Stimulated activated naive CD4-positive, alpha-beta T cell (primary cell): ENCODE data around the gene PSMD14.
A peak's percentile ranks its signal among the peaks of the same experiment; 100 is the strongest.
"Not testable (repeated sequence)": the region's sequence is repeated elsewhere in the genome, so short reads cannot be mapped to it uniquely, and the experiment has no call there.

Experiments
- DNase-seq, 6 experiments: peaks; one replicate each; lab custom pipeline; 2025; lab: John Stamatoyannopoulos, UW

The PSMD14 gene

DNA sequence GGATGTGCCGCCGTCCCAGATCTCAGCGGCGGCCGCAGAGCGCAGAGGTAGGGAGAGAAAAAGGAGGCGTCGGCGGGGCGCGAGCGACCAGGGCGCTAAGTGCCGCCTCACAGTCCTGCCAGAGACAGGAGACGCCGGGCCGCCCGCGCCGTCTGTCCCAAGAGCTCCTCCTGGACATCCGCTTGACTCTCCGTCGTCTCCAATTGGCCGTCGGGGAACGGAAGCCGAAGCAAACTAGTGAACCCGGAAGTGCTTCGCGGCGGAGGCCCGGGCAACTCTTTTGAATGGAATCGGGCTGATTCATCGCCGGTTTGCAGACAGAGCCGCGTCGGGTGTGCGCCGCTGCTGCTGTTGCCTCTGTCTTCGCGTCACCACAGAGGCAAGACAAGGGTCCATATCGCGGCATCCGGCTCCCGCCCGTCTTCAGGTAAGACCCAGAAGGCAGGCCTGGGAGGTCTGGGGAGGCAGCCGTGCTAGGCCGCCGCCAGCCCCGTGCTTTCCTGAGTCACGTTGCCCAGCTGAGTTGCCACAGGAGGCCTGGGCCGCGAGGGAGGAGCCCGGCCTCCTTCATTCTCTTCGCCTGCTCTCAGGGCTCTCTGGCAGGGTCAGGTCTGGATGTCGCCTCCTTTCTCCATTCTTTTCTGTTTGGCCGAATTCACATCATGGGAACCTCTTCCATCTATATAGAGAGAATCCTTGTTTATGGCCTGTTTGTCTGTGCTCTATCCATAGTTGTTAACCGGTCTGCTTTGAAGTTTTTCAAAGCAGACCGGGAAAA is at the start of gene PSMD14:
Gene PSMD14, plus strand, starts transcription at position 248 of the 778 bp plus-strand sequence. CDS start 10,401 bp downstream, outside the sequence.
- DNase-seq, result peak; percentile 75 to 84 (median 80)

GRCh38 chr2:161265874-161266273 is 42.4 kb upstream of the PSMD14 start:
- no peak for DNase-seq

- no peak for DNase-seq
Observed at GRCh38 chr2:161269111-161269510, 39.1 kb upstream of the PSMD14 start.

DNA sequence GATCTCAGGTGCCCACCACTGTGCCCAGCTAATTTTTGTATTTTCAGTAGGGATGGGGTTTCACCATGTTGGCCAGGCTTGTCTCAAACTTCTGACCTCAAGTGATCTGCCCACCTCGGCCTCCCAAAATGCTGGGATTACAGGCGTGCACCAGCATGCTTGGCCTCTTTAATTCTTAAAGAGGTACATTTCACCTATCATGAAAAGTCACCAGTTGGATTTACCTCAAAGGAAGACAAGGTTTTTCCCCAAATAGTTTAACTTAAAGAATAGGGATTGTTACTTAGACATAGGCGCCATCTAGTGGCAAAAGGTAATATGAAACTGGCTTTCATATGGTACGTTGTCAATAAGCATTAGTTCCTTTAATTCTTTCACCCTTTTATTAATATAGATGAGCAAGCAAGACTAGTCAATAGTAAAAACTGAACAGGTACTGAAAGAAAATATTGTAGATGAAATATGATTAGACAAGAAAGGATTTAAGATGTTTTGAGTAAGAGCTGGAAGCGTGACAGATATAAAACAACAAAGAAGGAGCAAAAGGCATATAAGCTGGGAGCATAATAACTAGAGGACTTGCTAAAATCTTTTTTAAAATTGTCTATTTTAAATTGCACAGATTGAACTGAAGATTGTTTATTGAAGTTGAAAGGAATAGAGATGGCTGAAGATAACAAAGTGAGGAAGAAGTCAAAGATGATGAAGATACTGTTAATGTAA is 35.0 kb upstream of the PSMD14 start:
- peak in 4 of 6 experiments; percentile 1 to 72 (median 43) for DNase-seq

DNA sequence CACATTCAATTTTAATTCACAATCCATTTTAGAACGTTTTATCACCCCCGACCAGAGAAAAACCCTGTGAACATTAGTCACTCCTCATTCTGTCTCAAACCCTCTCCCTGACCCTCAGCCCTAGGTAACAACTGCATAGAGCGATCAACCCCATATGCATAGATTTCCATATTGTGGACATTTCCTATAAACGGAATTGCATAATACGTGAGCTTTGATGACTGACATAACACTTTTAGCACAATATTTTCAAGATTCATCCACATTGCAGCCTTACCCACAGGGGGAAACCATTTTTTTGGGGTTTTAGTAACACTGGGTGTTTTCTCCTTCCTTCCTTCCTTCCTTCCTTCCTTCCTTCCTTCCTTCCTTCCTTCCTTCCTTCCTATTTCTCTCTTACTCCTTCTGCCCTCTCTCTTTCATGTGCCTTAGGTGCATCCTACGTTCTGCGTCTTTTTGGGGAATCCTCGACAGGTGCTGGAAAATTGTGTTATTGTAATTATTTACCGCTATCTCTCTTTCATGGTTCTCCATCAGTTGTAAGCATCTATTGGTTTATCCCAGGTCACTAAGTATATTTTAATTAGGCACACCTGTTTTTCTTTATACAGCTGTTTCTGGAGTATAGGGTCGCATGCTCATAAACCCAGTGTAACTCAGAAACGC is 29.5 kb upstream of the PSMD14 start:
- not testable (repeated sequence) for DNase-seq

DNA sequence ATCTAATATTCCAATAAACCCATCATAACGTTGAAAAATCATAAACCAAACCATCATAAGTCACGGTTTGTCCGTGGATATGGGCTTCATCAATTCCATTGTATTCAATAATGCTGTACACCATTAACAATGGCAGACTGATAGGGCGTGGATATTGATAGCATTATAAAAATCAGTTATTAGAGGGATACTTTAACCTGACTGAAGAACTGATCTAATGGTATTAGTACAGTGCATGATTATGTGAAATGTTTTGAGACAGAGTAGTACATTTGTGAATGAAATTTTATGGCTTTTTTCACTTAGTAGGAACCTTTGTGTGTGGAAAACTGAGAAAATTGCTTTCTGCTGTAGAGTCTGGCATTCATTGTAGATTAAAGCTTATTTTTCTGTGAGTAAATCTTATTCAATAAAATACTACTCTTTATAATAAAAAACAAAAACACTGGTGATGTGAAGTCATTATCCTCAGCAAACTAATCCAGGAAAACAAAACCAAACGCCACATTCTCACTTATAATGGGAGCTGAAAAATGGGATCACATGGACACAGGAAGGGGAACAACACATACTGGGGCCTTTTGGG is 28.9 kb upstream of the PSMD14 start:
- not testable (repeated sequence) for DNase-seq

DNA sequence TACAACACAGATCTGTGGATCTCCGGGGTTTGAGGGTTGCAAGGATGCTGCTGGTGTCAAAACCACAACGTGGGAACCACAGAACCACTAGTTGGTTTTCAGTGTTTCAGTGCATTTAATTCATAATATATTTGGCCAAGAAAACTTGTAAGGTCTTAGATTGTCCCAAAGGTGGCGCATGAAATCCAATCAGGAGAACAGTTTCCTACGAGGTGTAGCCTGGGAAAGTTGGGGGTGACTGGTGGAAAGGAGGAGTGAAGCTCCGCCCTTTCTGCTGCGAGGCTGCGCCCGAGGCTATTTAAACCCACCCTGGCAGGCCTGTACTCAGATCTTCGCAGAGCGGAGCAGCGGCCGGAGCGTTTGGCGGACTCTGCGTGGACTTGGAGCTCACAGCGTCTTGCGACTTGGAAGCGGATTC is 27.3 kb upstream of the PSMD14 start:
- DNase-seq, result not testable (repeated sequence)

DNA sequence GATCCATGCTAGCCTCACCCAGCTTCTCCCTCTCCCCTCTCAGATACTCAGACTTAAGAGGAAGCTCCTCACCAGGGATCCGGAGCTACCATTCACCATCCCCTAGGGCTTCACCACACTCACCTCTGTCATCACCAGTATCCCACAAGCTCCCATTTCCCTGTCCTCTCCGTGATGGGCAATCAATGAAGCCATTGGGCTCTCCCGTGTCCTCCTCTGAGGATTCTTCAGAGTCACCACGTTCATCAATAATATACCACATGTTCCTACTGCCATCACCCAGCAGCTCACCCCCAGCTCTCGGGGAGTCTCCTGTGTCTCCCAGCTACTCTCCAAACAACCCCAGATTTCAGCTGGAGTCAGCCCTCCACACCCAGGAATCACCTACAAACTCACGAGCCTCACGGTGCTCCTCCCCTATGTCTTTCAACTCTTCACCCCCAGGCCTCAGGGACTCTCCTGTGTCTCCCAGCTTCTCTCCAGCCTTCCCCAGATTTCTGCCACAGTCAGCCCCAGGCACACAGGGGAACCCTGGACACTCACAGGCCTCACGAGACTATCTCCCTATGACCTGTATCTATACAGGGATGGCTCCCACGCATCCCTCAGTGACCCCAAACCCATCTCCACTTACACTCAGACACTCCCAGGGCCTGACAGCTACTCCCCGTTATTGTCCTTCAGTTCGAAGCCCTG is 26.5 kb upstream of the PSMD14 start:
- DNase-seq, result not testable (repeated sequence)

- DNase-seq, result not testable (repeated sequence)
Observed at GRCh38 chr2:161282311-161282644, 25.9 kb upstream of the PSMD14 start.

- DNase-seq, result no peak
Observed at GRCh38 chr2:161283926-161284325, 24.3 kb upstream of the PSMD14 start.

DNA sequence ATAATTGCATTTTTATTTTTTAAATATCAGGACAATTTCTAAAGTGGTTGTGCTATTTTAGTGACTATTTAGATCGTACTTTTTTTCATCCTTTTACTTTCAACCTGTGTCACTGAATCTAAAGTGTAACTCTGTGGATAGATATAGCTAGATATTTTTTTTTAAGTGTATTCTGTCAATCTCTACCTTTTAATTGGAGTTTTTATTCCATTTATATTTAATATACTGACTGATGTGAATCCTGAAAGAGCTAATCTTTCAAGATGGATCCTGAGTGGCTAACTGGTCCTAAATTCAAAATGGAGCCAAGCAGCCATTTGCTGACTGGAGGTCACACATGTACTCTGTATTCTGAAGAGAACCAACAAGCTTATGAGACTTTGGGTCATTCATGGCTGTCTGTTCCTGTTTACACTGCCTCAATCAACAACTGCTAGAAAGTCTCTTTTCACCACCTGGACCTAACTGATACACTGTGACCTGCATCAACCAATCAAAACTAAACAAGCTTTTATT is 4.6 kb upstream of the PSMD14 start:
- DNase-seq, result no peak

DNA sequence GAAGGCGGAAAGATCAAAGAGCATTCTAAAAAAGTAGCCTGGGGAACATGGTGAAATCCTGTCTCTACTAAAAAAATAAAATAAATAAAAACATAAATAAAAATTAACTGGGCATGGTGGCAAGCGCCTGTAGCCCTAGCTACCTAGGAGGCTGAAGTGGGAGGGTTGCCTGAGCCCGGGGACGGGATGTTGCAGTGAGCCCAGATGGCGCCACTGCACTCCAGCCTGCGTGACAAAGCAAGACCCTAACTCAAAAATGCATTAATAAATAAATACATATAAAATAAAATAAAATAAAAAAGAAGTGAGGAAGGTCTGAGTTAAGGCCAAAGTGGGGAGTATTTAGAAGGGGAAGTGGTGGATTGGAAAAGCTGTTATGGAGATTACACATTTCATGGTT is 1.3 kb upstream of the PSMD14 start:
- no peak for DNase-seq

DNA sequence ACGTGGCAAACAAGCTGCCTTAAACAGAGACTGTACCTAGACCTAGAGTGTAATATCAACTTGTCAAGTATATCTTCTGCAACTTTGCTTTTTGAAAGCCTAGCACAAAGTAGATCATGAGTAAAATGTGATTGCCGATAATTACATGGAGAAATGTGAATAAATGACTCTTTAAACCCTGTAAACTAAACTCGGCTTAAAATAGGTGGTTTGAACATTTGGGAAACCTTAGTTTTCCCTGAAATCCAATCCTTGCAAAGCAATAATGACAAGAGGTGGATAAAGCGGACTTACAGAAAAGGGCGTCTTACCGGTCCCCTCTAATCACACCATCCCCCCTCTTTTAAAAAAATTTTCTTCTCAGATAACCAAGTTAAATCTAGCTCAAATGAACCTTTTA is 549 bp upstream of the PSMD14 start:
- no peak for DNase-seq

DNA sequence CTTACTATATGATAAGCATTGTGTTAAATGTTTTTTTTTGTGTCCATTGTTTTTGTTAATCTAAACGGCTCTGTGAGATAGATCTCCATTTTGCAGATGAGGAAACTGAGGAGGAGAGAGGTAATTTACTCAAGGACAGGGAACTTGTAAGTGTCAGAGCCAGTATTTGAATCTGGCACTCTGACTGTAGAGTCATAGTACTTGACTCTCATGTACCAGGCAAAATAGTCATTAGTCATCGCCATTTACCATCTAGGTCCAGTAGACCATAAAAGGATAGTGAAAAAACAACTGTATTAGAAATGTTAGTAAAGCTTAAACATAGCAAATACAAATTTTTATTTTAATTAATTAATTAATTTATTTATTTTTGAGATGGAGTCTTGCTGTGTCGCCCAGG is 4.8 kb downstream of the PSMD14 start:
- DNase-seq, result no peak

DNA sequence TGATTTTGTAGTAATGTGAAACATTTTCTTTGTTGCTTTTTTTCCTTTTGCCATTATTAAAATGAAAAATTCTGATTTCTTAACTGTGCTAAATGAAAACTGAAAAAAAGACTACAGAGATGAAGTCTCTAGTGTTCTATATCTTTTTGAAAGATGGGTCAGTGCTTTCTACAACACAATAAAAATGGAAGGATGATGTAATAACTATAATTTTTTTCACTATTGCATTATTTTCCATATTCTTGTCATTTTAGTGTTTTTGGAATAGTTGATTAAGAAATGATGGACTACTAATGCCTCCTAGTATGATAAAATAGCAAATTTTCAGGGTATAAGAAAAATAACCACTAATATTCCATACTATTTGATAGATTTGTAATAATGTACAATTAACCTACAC is 7.2 kb downstream of the PSMD14 start:
- no peak for DNase-seq

DNA sequence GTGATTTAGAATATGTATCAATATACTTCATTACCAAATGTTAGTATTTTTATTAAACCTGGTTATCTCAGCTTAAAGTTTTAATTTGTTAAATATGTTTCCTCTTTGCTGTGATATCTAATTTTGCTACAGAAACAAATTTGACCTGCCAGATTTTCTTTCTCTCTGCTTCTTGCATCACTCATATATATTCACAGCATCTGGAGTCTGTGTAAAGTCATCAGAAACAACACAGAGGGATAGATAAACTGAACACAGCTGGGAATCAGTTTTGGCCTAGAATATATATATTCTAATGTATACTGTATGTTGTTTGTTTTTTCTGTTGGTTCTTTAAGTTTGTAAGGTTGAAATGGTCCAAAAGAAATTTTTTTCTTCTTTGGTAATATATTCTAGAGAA is 8.5 kb downstream of the PSMD14 start:
- no peak for DNase-seq

DNA sequence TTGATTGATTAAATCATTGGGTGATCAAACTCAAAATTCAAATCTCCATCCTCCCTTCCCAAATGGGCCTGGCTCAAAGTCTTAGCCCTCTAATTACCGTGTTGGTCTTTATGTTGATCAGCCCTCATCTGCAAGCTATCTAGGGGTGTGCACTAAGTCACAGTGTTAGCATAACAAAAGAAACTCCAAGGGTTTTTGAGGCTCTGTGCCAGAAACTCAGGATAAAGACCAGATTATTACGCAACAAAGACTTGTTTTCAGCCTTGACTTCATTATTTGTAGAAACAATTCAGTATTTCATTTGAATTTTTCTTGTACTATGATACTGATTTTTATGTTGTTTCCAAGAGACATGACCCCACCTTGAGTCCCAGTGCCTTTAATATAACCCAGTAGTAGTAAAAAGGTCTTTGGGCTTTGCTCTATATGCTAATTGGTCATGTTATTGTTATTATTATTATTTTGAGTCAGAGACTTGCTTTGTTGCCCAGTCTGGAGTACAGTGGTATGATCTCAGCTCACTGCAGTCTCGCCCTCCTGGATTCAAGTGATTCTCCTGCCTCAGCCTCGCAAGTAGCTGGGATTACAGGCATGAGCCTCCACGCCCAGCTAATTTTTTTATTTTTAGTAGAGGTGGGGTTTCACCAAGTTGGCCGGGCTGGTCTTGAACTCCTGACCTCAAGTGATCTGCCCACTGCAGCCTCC is 13.9 kb downstream of the PSMD14 start:
- no peak for DNase-seq

GRCh38 chr2:161324876-161325275 is 16.7 kb downstream of the PSMD14 start:
- DNase-seq, result no peak

DNA sequence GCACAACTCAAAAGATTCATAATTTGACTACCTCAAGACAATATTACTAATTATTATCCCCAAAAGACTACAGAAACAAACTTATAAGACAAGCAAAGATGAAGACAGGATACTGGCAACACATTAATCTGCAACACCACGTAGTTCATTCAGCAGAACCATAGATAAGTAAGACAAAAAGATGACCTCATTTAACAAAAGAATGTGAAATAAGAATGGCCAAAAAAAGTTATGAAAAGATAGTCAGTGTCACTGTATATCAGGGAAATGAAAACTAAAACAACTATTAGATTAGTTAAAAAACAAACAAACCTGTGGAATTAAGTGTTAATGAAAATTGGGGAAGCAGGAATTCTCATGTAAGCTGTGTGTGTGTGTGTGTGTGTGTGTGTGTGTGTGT is 19.4 kb downstream of the PSMD14 start:
- DNase-seq, result no peak

GRCh38 chr2:161332371-161332967 is 24.2 kb downstream of the PSMD14 start:
- DNase-seq, result no peak

- no peak for DNase-seq
Observed at GRCh38 chr2:161335626-161336025, 27.4 kb downstream of the PSMD14 start.
